Muscle of leg (tissue), 9 donors: ENCODE measurements around the gene RNPEPL1. TPM values are rescaled to one million over a fixed set of nuclear protein-coding genes. Genes with fewer than 3 reads are reported as not detected.

Experiments
- polyA plus RNA-seq, 8 donors: library from polyadenylated mRNA; unstranded; fragments of 120-200 nt; gene quantifications; one replicate each; pipeline versions ENCODE4 v1.2.1 to v1.2.3, GENCODE V29; 2013; ENCODE audit warnings: inconsistent platforms in 1 of 8, low replicate concordance in 1 of 8; ENCODE audit not compliant: insufficient read length in 8 of 8, insufficient read depth in 1 of 8
- total RNA-seq: library from RNA; stranded (reverse); fragments of 120-200 nt; gene quantifications from one replicate; pipeline ENCODE4 v1.2.4, GENCODE V29; 2013

The RNPEPL1 gene
- total and polyA plus RNA-seq, 9 donors, result 13.6 to 38.8 (median 32.0) TPM

Other genes starting within 250 kb of the RNPEPL1 start
- gene GPC1, start 132.8 kb upstream of the RNPEPL1 start, total RNA-seq, result 21.1 TPM
- 100 to 1,000 TPM in 4 of 8 donors, 10 to 100 TPM in 4; 85.1 to 111 (median 100) TPM for gene GPC1, start 132.8 kb upstream of the RNPEPL1 start, polyA plus RNA-seq
- 5.6 TPM for gene ANKMY1, start 10.5 kb upstream of the RNPEPL1 start, total RNA-seq
- gene ANKMY1, start 10.5 kb upstream of the RNPEPL1 start, polyA plus RNA-seq, result 10 to 100 TPM in 1 of 8 donors, 1 to 10 TPM in 7; 5.2 to 10.8 (median 7.7) TPM
- gene DUSP28, start 8.1 kb upstream of the RNPEPL1 start, total RNA-seq, result 10.7 TPM
- 10 to 100 TPM in 4 of 8 donors, 1 to 10 TPM in 4; 6.6 to 13.5 (median 10.7) TPM for gene DUSP28, start 8.1 kb upstream of the RNPEPL1 start, polyA plus RNA-seq
- 18.9 TPM for gene CAPN10, start 18.2 kb downstream of the RNPEPL1 start, total RNA-seq
- 10 to 100 TPM; 14.2 to 23.6 (median 17.1) TPM for gene CAPN10, start 18.2 kb downstream of the RNPEPL1 start, polyA plus RNA-seq
- 1.1 TPM for gene GPR35, start 57.0 kb downstream of the RNPEPL1 start, total RNA-seq
- 1 to 10 TPM in 5 of 8 donors, under 1 TPM in 3; 0.75 to 5.1 (median 1.9) TPM for gene GPR35, start 57.0 kb downstream of the RNPEPL1 start, polyA plus RNA-seq
- not detected for gene AQP12B, start 114.4 kb downstream of the RNPEPL1 start, total RNA-seq
- gene AQP12B, start 114.4 kb downstream of the RNPEPL1 start, polyA plus RNA-seq, result 1 to 10 TPM in 4 of 8 donors, under 1 TPM in 4; 0.24 to 1.7 (median 1.0) TPM
- not detected for gene AQP12A, start 123.4 kb downstream of the RNPEPL1 start, total RNA-seq
- 1 to 10 TPM in 2 of 8 donors, under 1 TPM in 5, not detected in 1; 0.27 to 1.4 (median 0.86) TPM for gene AQP12A, start 123.4 kb downstream of the RNPEPL1 start, polyA plus RNA-seq